ENCODE measurements around the gene CCDC88B. TPM values are rescaled to one million over a fixed set of nuclear protein-coding genes. Genes with fewer than 3 reads are reported as not detected.

Gene CCDC88B
- total RNA-seq, 1 experiment from 2014 or later: 14.7 TPM

DNA sequence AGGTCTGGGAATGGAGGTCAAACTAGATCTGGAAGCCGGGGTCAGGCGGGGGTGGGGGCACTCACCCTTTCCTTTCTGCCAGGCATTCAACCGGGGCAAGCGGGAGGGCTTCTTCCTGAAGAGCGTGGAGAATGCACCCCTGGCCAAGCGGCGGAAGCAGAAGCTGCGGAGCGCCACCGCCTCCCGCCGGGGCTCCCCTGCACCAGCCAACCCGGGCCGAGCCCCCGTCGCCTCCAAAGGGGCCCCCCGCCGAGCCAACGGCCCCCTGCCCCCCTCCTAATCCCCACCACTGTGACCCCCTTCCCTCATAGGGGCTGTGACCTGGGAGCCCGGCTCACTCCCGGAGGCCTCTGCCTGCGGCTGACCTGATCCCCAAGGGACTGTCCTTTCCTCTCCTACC lies 31.2 kb downstream of the CCDC88B start:
- Histone ChIP-seq H3K9me2 (ENCODE audit: insufficient read depth) (no peaks in the 10 kb centered on the region), H3K36me3 (ENCODE audit: control insufficient read depth in 1 of 2, insufficient read depth in 2 of 2, low read length in 2 of 2) (peaks cover 11 to 25% of the 10 kb centered on the region in 2 experiments), H3K4me3 (replicated peaks in 1 of 2; ENCODE audit: low read depth in 1 of 2, low read length in 2 of 2) (no peak overlapping the region), H3K27ac (ENCODE audit: low read depth, low read length) (no peak overlapping the region), H2AFZ (ENCODE audit: low read depth, low read length, poor library complexity, severe bottlenecking) (no peak overlapping the region), H3K4me1 (ENCODE audit: control insufficient read depth in 1 of 2, insufficient read depth in 2 of 2, low read length in 2 of 2) (peaks cover 5 to 20% of the 10 kb centered on the region in 2 experiments; a peak in 3 of 4 replicates), H3K9me3 (ENCODE audit: control insufficient read depth in 1 of 2, insufficient read depth in 1 of 2, low read depth in 1 of 2, low read length in 2 of 2) (no peaks in the 10 kb centered on the region), H3K79me2 (ENCODE audit: insufficient read depth, low read length) (no peaks in the 10 kb centered on the region; the same call in 1 of the 2 replicates), H4K20me1 (ENCODE audit: insufficient read depth) (no peaks in the 10 kb centered on the region), H3K4me2 (ENCODE audit: low read length) (no peak overlapping the region), H3K27me3 (ENCODE audit: insufficient read depth, low read length) (no peaks in the 10 kb centered on the region), H3K9ac (ENCODE audit: low read length) (no peak overlapping the region)
- ChIA-PET POLR2A (interaction anchor here (1.9 kb wide), 1 partner anchor 13 kb away, joined by 12 read pairs; the partner anchor contains the start of gene RPS6KA4), CTCF (interaction anchor here (2.2 kb wide), 1 partner anchor 16 kb away, joined by 11 read pairs; no protein-coding TSS in a partner anchor), RAD21 (ENCODE audit: low non-redundant PET in 1 of 2, low total read pairs in 2 of 2, uncharacterized antibody in 2 of 2, unreplicated experiment in 2 of 2) (interaction anchor here in 1 of 2 experiments (0.6 kb wide), 1 partner anchor 29 kb away, joined by 3 read pairs; no protein-coding TSS in a partner anchor)
- no peak for ATAC-seq
- intact Hi-C loops (cut with micrococcal nuclease): no loop called here
- DNase-seq (ENCODE audit: low read depth, low spot score): no peak
- BruUV-seq (replicated peaks): no TSS peak
- TF ChIP-seq EGR1 (IDR thresholded peaks at IDR 0.05; ENCODE audit: low read depth) (no peak), POLR2AphosphoS5 (IDR thresholded peaks at IDR 0.05; ENCODE audit: low read depth, low read length) (no peak), EZH2phosphoT487 (IDR thresholded peaks at IDR 0.05; ENCODE audit: borderline replicate concordance) (no peak)

DNA sequence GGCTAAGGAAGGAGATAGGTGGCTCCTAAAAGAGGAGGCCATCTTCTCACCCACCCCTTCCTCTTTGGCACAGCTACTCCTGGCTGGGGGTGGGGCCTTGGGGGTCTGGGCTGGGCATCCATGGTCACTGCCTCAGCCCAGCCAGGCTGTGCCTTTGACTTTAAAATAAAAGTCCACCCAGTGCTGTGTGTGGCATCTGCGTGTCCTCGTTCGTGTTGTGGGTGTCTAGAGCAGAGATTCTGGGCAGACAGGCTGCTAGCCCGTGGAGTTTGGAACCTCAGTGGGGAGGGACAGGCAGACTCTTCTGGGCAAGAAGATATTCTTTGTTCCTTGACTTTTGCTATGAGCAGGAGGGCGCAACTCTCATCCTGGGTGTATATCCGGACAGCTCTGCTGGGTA lies 32.0 kb downstream of the CCDC88B start:
- no peak for ATAC-seq
- peak overlapping the region; percentile 98; the same call in 1 of the 2 replicates for H3K4me2 ChIP-seq (ENCODE audit: low read length)
- H3K9me2 ChIP-seq (ENCODE audit: insufficient read depth): no peaks in the 10 kb centered on the region
- POLR2A ChIA-PET: interaction anchor here (0.8 to 1.9 kb wide), 5 partner anchors 9 to 54 kb away, joined by 3 to 12 read pairs (median 5); partner anchors contain the start of genes PRDX5, RPS6KA4 and TRMT112
- H3K4me1 ChIP-seq (ENCODE audit: control insufficient read depth in 1 of 2, insufficient read depth in 2 of 2, low read length in 2 of 2): peaks cover 0 to 15% of the 10 kb centered on the region in 2 experiments; a peak in 3 of 4 replicates
- no TSS peak for BruUV-seq (replicated peaks)
- TF ChIP-seq ZNF274 (IDR thresholded peaks at IDR 0.05; ENCODE audit: low read depth, low read length) (no peak), SRF (IDR thresholded peaks at IDR 0.05; ENCODE audit: low read depth) (no peak), CEBPB (IDR thresholded peaks at IDR 0.05; ENCODE audit: low read depth) (no peak), SIN3A (IDR thresholded peaks at IDR 0.05; ENCODE audit: low read depth) (no peak), ZFX (IDR thresholded peaks at IDR 0.05) (no peak)
- TF ChIP-seq, protein P1, sequence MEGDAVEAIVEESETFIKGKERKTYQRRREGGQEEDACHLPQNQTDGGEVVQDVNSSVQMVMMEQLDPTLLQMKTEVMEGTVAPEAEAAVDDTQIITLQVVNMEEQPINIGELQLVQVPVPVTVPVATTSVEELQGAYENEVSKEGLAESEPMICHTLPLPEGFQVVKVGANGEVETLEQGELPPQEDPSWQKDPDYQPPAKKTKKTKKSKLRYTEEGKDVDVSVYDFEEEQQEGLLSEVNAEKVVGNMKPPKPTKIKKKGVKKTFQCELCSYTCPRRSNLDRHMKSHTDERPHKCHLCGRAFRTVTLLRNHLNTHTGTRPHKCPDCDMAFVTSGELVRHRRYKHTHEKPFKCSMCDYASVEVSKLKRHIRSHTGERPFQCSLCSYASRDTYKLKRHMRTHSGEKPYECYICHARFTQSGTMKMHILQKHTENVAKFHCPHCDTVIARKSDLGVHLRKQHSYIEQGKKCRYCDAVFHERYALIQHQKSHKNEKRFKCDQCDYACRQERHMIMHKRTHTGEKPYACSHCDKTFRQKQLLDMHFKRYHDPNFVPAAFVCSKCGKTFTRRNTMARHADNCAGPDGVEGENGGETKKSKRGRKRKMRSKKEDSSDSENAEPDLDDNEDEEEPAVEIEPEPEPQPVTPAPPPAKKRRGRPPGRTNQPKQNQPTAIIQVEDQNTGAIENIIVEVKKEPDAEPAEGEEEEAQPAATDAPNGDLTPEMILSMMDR (IDR thresholded peaks at IDR 0.05 in 2 of 3, conservative IDR thresholded peaks at IDR 0.05 in 1 of 3; ENCODE audit: borderline replicate concordance in 1 of 3, insufficient read depth in 1 of 3, low read depth in 2 of 3, low read length in 2 of 3): no peak
- TF ChIP-seq, protein P2, sequence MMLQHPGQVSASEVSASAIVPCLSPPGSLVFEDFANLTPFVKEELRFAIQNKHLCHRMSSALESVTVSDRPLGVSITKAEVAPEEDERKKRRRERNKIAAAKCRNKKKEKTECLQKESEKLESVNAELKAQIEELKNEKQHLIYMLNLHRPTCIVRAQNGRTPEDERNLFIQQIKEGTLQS (IDR thresholded peaks at IDR 0.05): no peak
- TF ChIP-seq, protein P3, sequence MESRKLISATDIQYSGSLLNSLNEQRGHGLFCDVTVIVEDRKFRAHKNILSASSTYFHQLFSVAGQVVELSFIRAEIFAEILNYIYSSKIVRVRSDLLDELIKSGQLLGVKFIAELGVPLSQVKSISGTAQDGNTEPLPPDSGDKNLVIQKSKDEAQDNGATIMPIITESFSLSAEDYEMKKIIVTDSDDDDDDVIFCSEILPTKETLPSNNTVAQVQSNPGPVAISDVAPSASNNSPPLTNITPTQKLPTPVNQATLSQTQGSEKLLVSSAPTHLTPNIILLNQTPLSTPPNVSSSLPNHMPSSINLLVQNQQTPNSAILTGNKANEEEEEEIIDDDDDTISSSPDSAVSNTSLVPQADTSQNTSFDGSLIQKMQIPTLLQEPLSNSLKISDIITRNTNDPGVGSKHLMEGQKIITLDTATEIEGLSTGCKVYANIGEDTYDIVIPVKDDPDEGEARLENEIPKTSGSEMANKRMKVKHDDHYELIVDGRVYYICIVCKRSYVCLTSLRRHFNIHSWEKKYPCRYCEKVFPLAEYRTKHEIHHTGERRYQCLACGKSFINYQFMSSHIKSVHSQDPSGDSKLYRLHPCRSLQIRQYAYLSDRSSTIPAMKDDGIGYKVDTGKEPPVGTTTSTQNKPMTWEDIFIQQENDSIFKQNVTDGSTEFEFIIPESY (IDR thresholded peaks at IDR 0.05; ENCODE audit: extremely low read depth, insufficient replicate concordance, low read length): no peak
- TF ChIP-seq, protein P4, sequence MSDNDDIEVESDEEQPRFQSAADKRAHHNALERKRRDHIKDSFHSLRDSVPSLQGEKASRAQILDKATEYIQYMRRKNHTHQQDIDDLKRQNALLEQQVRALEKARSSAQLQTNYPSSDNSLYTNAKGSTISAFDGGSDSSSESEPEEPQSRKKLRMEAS (IDR thresholded peaks at IDR 0.05): no peak
- H3K27ac ChIP-seq (ENCODE audit: low read depth, low read length): peak overlapping the region; percentile 48; the same call in 1 of the 2 replicates
- no peaks in the 10 kb centered on the region for H3K9me3 ChIP-seq (ENCODE audit: control insufficient read depth in 1 of 2, insufficient read depth in 1 of 2, low read depth in 1 of 2, low read length in 2 of 2)
- DNase-seq (ENCODE audit: low read depth, low spot score): no peak
- no peak overlapping the region for H2AFZ ChIP-seq (ENCODE audit: low read depth, low read length, poor library complexity, severe bottlenecking)
- CTCF ChIA-PET: interaction anchor here (0.8 to 2.2 kb wide), 4 partner anchors 8 to 54 kb away, joined by 3 to 11 read pairs (median 4); partner anchors contain the start of gene PRDX5
- H3K27me3 ChIP-seq (ENCODE audit: insufficient read depth, low read length): no peaks in the 10 kb centered on the region
- RAD21 ChIA-PET (ENCODE audit: low non-redundant PET in 1 of 2, low total read pairs in 2 of 2, uncharacterized antibody in 2 of 2, unreplicated experiment in 2 of 2): no interaction called here
- no peak overlapping the region for H3K4me3 ChIP-seq (replicated peaks in 1 of 2; ENCODE audit: low read depth in 1 of 2, low read length in 2 of 2)
- intact Hi-C loops (cut with micrococcal nuclease): no loop called here
- no peak overlapping the region for H3K9ac ChIP-seq (ENCODE audit: low read length)
- H3K36me3 ChIP-seq (ENCODE audit: control insufficient read depth in 1 of 2, insufficient read depth in 2 of 2, low read length in 2 of 2): peaks cover 4 to 19% of the 10 kb centered on the region in 2 experiments; a peak in 3 of 4 replicates
- H3K79me2 ChIP-seq (ENCODE audit: insufficient read depth, low read length): no peaks in the 10 kb centered on the region; the same call in 1 of the 2 replicates
- no peaks in the 10 kb centered on the region for H4K20me1 ChIP-seq (ENCODE audit: insufficient read depth)

All from HCT116 (cell line).